Immature natural killer cell (primary cell): Measurements from ENCODE around the gene C2. TPM values are rescaled to one million over a fixed set of nuclear protein-coding genes. Genes with fewer than 3 reads are reported as not detected.
"Not testable (repeated sequence)": the region's sequence is repeated elsewhere in the genome, so short reads cannot be mapped to it uniquely, and the experiment has no call there.

Experiments used
- DNase-seq, 3 donors: peaks; one replicate each; pipeline ENCODE4 v3.0.0; 2022; ENCODE audit warnings: mixed read lengths in 1 of 3
- H3K27ac Mint-ChIP-seq, 6 donors: one replicate each; pipeline ENCODE4 v1.8.0; 2020; ENCODE audit warnings: mixed read lengths in 6 of 6, mild to moderate bottlenecking in 5 of 6, inconsistent platforms in 4 of 6, moderate library complexity in 3 of 6
- H3K27me3 Mint-ChIP-seq, 3 donors: one replicate each; pipeline ENCODE4 v1.8.0; 2020 to 2021; ENCODE audit warnings: low read depth in 3 of 3, mild to moderate bottlenecking in 3 of 3, mixed read lengths in 3 of 3, moderate library complexity in 3 of 3, inconsistent platforms in 1 of 3
- H3K36me3 Mint-ChIP-seq, 3 donors: one replicate each; pipeline ENCODE4 v1.8.0; 2020; ENCODE audit warnings: mixed read lengths in 3 of 3, inconsistent platforms in 2 of 3, mild to moderate bottlenecking in 2 of 3
- H3K4me1 Mint-ChIP-seq, 2 donors: one replicate each; pipeline ENCODE4 v1.8.0; 2020; ENCODE audit warnings: inconsistent platforms in 2 of 2, mild to moderate bottlenecking in 2 of 2, mixed read lengths in 2 of 2, moderate library complexity in 1 of 2
- H3K4me3 Mint-ChIP-seq, 5 donors: one replicate each; pipeline ENCODE4 v1.8.0; 2020; ENCODE audit warnings: mild to moderate bottlenecking in 5 of 5, mixed read lengths in 5 of 5, inconsistent platforms in 3 of 5, moderate library complexity in 3 of 5
- H3K9me3 Mint-ChIP-seq, 6 donors: one replicate each; pipeline ENCODE4 v1.8.0; 2020; ENCODE audit warnings: mild to moderate bottlenecking in 6 of 6, mixed read lengths in 6 of 6, inconsistent platforms in 4 of 6, moderate library complexity in 3 of 6
- polyA plus RNA-seq, 3 donors: library from polyadenylated mRNA; unstranded; fragments of 300-500 nt; fragmentation: Illumina TruSeq; gene quantifications; one replicate each; pipeline ENCODE4 v1.2.3, GENCODE V29; 2021

Gene C2
- polyA plus RNA-seq, 3 donors from 2014 or later: 0.74 TPM; not detected in 2

- peaks cover 12 to 18% (median 15%) of the 10 kb centered on the region in 3 donors for H3K27me3 Mint-ChIP-seq
- no peaks in the 10 kb centered on the region for H3K9me3 Mint-ChIP-seq
- peaks cover 37 to 43% of the 10 kb centered on the region in 2 donors for H3K4me1 Mint-ChIP-seq
- no peaks in the 10 kb centered on the region for H3K36me3 Mint-ChIP-seq
- peak within 1 kb of the TSS; percentile 18 to 86 (median 81) for H3K27ac Mint-ChIP-seq
- peak within 1 kb of the TSS; percentile 84 to 91 (median 88) for H3K4me3 Mint-ChIP-seq
- DNase-seq: peak; percentile 82 to 87 (median 83)
Measured at GRCh38 chr6:31901953-31902643, 25.4 kb upstream of the C2 start, which contains the start of gene ZBTB12. TSS of gene ZBTB12 (minus strand) at chr6:31902086. CDS start at chr6:31901305, 781 bp downstream.

DNA sequence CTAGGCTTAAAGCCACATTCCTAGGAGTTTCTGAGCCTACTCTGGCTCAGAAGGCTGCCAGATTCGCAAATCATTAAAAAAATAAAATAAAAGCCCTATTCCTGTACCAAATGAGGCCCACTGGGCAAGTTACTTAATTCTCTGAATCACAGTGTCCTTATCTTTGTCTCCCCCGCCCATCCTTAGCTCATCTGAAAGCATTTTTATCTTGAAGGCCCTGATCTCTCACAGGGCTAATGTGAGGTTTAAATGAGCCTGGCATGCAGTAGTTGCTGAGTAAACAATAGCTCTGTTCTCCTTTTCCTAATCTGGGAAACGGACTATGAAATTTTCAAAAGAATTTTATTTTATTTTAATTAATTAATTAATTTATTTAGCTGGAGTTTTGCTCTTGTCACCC, 23.6 kb upstream of the C2 start:
- DNase-seq: no peak
- Mint-ChIP-seq H3K4me3 (peak overlapping the region in 3 of 5 donors; percentile 19 to 61 (median 33)), H3K27ac (peak overlapping the region in 1 of 6 donors; percentile 18), H3K4me1 (peaks cover 23 to 30% of the 10 kb centered on the region in 2 donors), H3K36me3 (no peaks in the 10 kb centered on the region), H3K9me3 (no peaks in the 10 kb centered on the region), H3K27me3 (peaks cover 10 to 12% (median 12%) of the 10 kb centered on the region in 3 donors)

- DNase-seq: no peak
Measured at GRCh38 chr6:31905041-31905440, 22.5 kb upstream of the C2 start.

GRCh38 chr6:31906122-31906521, 21.4 kb upstream of the C2 start:
- peaks cover 11 to 13% of the 10 kb centered on the region in 2 donors for H3K4me1 Mint-ChIP-seq
- peak overlapping the region in 1 of 6 donors; percentile 14 for H3K27ac Mint-ChIP-seq
- peaks cover 3 to 8% (median 8%) of the 10 kb centered on the region in 3 donors for H3K27me3 Mint-ChIP-seq
- no peak overlapping the region for H3K4me3 Mint-ChIP-seq
- no peak for DNase-seq
- H3K36me3 Mint-ChIP-seq: no peaks in the 10 kb centered on the region
- H3K9me3 Mint-ChIP-seq: no peaks in the 10 kb centered on the region

More at GRCh38 chr6:31905041-31905440, 22.5 kb upstream of the C2 start:
- H3K4me3 Mint-ChIP-seq: no peak overlapping the region
- H3K27ac Mint-ChIP-seq: no peak overlapping the region
- no peaks in the 10 kb centered on the region for H3K9me3 Mint-ChIP-seq
- no peaks in the 10 kb centered on the region for H3K36me3 Mint-ChIP-seq
- peaks cover 7 to 9% (median 8%) of the 10 kb centered on the region in 3 donors for H3K27me3 Mint-ChIP-seq
- peaks cover 12 to 20% of the 10 kb centered on the region in 2 donors for H3K4me1 Mint-ChIP-seq

DNA sequence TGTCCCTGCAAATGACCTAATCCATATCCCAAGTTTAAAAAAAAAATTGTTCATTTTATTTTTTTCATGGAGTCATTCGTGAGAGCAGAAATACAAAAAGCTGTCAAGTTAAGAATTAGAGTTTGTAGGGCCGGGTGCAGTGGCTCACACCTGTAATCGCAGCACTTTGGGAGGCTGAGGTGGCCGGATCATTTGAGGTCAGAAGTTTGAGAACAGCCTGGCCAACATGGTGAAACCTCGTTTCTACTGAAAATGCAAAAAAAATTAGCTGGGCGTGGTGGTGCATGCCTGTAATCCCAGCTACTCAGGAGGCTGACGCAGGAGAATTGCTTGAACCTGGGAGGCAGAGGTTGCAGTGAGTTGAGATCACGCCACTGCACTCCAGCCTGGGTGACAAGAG, 20.8 kb upstream of the C2 start:
- not testable (repeated sequence) for H3K36me3 Mint-ChIP-seq, H3K4me3 Mint-ChIP-seq, DNase-seq, H3K27ac Mint-ChIP-seq, H3K27me3 Mint-ChIP-seq, H3K9me3 Mint-ChIP-seq
- peaks cover 11% of the 10 kb centered on the region in 2 donors for H3K4me1 Mint-ChIP-seq

DNA sequence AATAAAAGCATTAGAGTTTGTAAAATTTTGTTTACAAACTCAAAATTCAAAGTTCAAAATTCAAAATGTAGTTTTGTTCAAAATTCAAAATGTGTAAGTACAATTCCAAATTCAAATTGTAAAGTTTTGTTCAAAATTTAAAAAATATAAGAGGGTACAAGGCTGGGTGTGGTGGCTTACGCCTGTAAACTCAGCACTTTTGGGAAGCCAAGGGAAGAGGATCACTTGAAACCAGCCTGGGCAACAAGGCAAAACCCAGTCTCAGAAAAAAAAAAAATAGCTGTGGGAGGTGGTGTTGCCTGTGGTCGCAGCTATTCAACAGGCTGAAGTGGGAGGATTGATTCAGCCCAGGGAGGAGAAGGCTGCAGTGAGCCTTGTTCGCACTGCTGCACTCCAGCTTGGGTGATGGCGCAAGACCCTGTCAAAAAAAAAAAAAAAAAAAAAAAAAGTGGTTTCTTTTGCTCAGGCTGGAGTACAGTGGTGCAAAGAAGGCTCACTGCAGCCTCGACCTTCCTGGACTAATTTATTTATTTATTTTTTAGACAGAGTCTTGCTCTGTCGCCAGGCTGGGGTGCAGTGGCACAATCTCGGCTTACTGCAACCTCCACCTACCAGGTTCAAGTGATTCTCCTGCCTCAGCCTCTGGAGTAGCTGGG, 20.2 kb upstream of the C2 start:
- H3K27me3 Mint-ChIP-seq: peaks cover 1 to 12% (median 5%) of the 10 kb centered on the region in 3 donors
- H3K4me3 Mint-ChIP-seq: no peak overlapping the region
- no peaks in the 10 kb centered on the region for H3K9me3 Mint-ChIP-seq
- H3K4me1 Mint-ChIP-seq: peaks cover 9 to 10% of the 10 kb centered on the region in 2 donors
- H3K27ac Mint-ChIP-seq: no peak overlapping the region
- no peaks in the 10 kb centered on the region for H3K36me3 Mint-ChIP-seq
- peak in 1 of 3 donors; percentile 32 for DNase-seq

GRCh38 chr6:31908255-31908654, 19.3 kb upstream of the C2 start:
- H3K4me1 Mint-ChIP-seq, H3K27ac Mint-ChIP-seq, H3K36me3 Mint-ChIP-seq, H3K4me3 Mint-ChIP-seq, H3K9me3 Mint-ChIP-seq, DNase-seq, H3K27me3 Mint-ChIP-seq: not testable (repeated sequence)

DNA sequence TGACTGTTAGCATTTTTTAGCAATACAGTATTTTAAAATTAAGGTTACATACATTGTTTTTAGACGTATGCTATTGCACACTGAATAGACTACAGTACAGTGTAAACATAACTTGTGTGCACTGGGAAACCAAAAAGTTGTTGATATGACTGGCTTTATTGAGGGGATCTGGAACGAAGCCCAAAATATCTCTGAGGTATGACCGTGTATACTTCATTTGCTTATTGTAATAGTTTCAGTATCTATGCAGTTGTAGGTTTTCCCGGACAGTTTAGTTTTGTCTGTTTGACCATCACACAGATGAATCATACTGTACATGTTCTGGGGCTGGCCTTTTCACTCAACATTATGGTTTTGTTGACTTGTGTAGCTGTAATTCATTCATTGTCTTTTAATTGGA, 18.7 kb upstream of the C2 start:
- Mint-ChIP-seq H3K36me3 (no peaks in the 10 kb centered on the region), H3K27me3 (peaks cover 0 to 7% (median 0%) of the 10 kb centered on the region in 3 donors), H3K9me3 (no peaks in the 10 kb centered on the region), H3K27ac (no peak overlapping the region), H3K4me1 (no peaks in the 10 kb centered on the region), H3K4me3 (no peak overlapping the region)
- DNase-seq: no peak

GRCh38 chr6:31909298-31909697, 18.2 kb upstream of the C2 start:
- DNase-seq, H3K27ac Mint-ChIP-seq, H3K4me1 Mint-ChIP-seq, H3K4me3 Mint-ChIP-seq, H3K36me3 Mint-ChIP-seq, H3K9me3 Mint-ChIP-seq: not testable (repeated sequence)
- peaks cover 0 to 10% (median 0%) of the 10 kb centered on the region in 3 donors for H3K27me3 Mint-ChIP-seq

DNA sequence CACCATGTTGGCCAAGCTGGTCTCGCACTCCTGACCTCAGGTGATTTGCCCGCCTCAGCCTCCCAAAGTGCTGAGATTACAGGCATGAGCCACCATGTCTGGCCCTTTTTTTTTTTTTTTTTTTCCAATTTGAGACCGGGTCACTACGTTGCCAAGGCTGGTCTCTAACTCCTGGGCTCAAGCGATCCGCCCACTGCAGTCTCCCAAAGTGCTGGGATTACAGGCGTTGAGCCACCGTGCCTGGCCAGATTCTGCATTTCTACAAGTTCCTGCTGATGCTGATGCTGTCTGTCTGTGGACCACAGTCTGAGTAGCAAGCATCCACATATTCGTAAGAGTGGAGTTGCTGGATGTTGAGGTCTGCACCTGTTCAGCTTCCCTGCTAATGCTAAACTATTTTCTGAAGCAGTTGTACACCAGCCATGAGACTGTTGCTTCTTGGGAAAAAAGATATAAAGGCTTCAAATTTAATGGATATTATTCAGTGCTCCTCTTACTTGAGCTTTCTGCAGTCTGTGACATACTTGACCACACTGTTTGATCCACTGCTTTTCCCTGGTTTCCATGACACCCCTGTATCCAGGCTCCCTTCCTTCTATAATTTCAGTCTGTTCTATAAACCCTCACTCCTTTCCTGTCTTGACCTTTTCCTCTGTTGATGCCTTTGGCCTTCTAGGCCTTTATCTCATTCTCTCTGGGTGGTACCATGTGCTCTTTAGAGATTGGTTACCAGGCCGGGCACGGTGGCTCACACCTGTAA, 15.5 kb upstream of the C2 start:
- Mint-ChIP-seq H3K4me3 (no peak overlapping the region), H3K27ac (peak overlapping the region in 1 of 6 donors; percentile 70), H3K9me3 (no peaks in the 10 kb centered on the region), H3K36me3 (no peaks in the 10 kb centered on the region), H3K27me3 (peaks cover 0 to 10% (median 0%) of the 10 kb centered on the region in 3 donors), H3K4me1 (no peaks in the 10 kb centered on the region)
- no peak for DNase-seq

DNA sequence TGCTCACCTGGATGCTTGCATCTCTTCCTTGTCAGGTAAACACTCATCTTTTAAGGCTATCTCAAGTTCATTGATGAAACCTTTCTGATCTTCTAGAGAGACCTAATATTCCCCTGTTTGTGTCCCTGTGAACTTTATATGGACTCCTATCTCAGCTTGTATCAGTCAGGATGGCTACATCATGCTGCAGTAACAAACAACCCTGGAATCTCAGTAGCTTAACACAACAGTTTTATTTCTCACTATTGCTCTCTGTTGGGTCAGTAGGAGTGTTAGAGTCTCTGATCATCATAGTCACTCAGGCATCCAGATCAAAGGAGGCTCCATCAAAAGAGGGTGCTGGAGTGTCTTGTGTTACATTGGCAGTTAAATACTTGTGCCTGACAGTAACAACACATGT, 12.2 kb upstream of the C2 start:
- DNase-seq: no peak
- Mint-ChIP-seq H3K27ac (no peak overlapping the region), H3K4me3 (no peak overlapping the region), H3K36me3 (no peaks in the 10 kb centered on the region), H3K27me3 (peaks cover 0 to 12% (median 4%) of the 10 kb centered on the region in 3 donors), H3K9me3 (no peaks in the 10 kb centered on the region), H3K4me1 (no peaks in the 10 kb centered on the region)

- no peak overlapping the region for H3K27ac Mint-ChIP-seq
- DNase-seq: no peak
- no peaks in the 10 kb centered on the region for H3K4me1 Mint-ChIP-seq
- no peaks in the 10 kb centered on the region for H3K36me3 Mint-ChIP-seq
- H3K9me3 Mint-ChIP-seq: no peaks in the 10 kb centered on the region
- peaks cover 0 to 12% (median 4%) of the 10 kb centered on the region in 3 donors for H3K27me3 Mint-ChIP-seq
- no peak overlapping the region for H3K4me3 Mint-ChIP-seq
Measured at GRCh38 chr6:31915756-31916155, 11.8 kb upstream of the C2 start.

DNA sequence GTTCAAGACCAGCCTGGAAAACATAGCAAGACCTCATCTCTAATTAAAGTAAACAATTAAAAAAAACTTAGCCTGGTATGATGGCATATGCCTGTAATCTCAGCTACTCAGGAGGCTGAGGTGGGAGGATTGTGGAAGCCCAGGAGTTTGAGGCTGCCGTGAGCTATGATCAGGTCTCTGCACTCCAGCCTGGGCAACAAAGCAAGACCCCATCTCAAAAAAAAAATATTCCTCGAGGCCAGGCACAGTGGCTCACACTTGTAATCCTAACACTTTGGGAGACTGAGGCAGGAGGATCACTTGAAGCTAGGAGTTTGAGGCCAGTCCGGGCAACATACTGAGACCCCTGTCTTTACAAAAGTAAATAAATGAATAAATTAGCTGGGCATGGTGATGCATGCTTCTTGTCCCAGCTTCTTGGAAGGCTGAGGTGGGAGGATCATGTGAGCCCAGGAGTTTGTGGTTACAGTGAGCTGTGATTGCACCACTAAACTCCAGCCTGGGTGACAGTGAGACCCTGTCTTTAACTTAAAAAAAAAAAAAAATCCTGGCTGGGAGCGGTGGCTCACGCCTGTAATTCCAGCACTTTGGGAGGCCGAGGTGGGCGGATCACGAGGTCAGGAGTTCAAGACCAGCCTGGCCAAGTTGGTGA, 9.3 kb upstream of the C2 start:
- H3K27me3 Mint-ChIP-seq: peaks cover 0 to 6% (median 4%) of the 10 kb centered on the region in 3 donors
- H3K4me3 Mint-ChIP-seq: no peak overlapping the region
- no peak overlapping the region for H3K27ac Mint-ChIP-seq
- H3K4me1 Mint-ChIP-seq: no peaks in the 10 kb centered on the region
- H3K9me3 Mint-ChIP-seq: no peaks in the 10 kb centered on the region
- DNase-seq: no peak
- H3K36me3 Mint-ChIP-seq: no peaks in the 10 kb centered on the region
